HL-60 (cell line): ENCODE measurements around the gene TNFAIP8L3.

Experiments used
- DNase-seq, 2 experiments: peaks; one replicate each; pipeline ENCODE4 v3.0.0-alpha.2; 2010 to 2020; ENCODE audit warnings: low read depth in 1 of 2, low spot score in 1 of 2
- H3K27ac ChIP-seq: fragments of 250-450 bp; sonication (Bioruptor Pico); replicated peaks from 2 replicates; pipeline ENCODE4 v1.5.1; 2020; ENCODE audit warnings: mild to moderate bottlenecking, moderate library complexity
- H3K27me3 ChIP-seq: fragments of 250-450 bp; sonication (Bioruptor Pico); 2 replicates; pipeline ENCODE4 v1.5.1; 2021; ENCODE audit warnings: mild to moderate bottlenecking, moderate library complexity; ENCODE audit not compliant: insufficient read depth, poor library complexity, severe bottlenecking
- H3K4me3 ChIP-seq: replicated peaks from 2 replicates; pipeline ENCODE4 v1.5.1; 2011; ENCODE audit warnings: mild to moderate bottlenecking, control low read depth, low read length; ENCODE audit not compliant: insufficient read depth
- CTCF ChIP-seq: IDR thresholded peaks from one replicate; pipeline ENCODE4 v1.5.1; 2011; ENCODE audit warnings: low read length, control low read depth, inconsistent platforms; ENCODE audit not compliant: insufficient read depth
- GABPA ChIP-seq: IDR thresholded peaks from 2 replicates; pipeline ENCODE4 v1.6.1; 2012; ENCODE audit warnings: low read depth
- POLR2AphosphoS5 ChIP-seq: IDR thresholded peaks from 2 replicates; pipeline ENCODE4 v1.6.1; 2012; ENCODE audit warnings: low read depth
- REST ChIP-seq: IDR thresholded peaks from 2 replicates; pipeline ENCODE4 v1.6.1; 2012; ENCODE audit warnings: low read depth; ENCODE audit not compliant: insufficient replicate concordance
- SPI1 ChIP-seq: IDR thresholded peaks from 2 replicates; pipeline ENCODE4 v1.6.1; 2012; ENCODE audit warnings: low read depth, mild to moderate bottlenecking, borderline replicate concordance

The TNFAIP8L3 gene

GRCh38 chr15:51089041-51089440, 5.7 kb downstream of the TNFAIP8L3 start:
- no peak for TF ChIP-seq CTCF
- TF ChIP-seq REST: no peak
- TF ChIP-seq GABPA: no peak
- no peak for TF ChIP-seq SPI1
- no peak for TF ChIP-seq POLR2AphosphoS5
- Histone ChIP-seq H3K27me3 (peaks cover 16% of the 10 kb centered on the region), H3K4me3 (no peak overlapping the region), H3K27ac (no peak overlapping the region)
- DNase-seq: no peak

GRCh38 chr15:51088585-51088984, 6.1 kb downstream of the TNFAIP8L3 start:
- H3K4me3 ChIP-seq: no peak overlapping the region
- no peak overlapping the region for H3K27ac ChIP-seq
- peaks cover 13% of the 10 kb centered on the region for H3K27me3 ChIP-seq
- DNase-seq: no peak
- TF ChIP-seq REST (no peak), POLR2AphosphoS5 (no peak), GABPA (no peak), SPI1 (no peak), CTCF (no peak)

GRCh38 chr15:51087513-51087912, 7.2 kb downstream of the TNFAIP8L3 start:
- TF ChIP-seq CTCF (no peak), SPI1 (no peak), GABPA (no peak), REST (no peak), POLR2AphosphoS5 (no peak)
- H3K27ac ChIP-seq: no peak overlapping the region
- H3K4me3 ChIP-seq: no peak overlapping the region
- no peak for DNase-seq
- H3K27me3 ChIP-seq: peaks cover 9% of the 10 kb centered on the region
